GM23248 (cell line): ENCODE measurements around the gene ARID3B.

Source experiments
- EZH2 ChIP-seq: fragments of 200-600 bp; sonication (generic); IDR thresholded peaks from 2 replicates; pipeline ENCODE4 v1.6.1; 2018; ENCODE audit warnings: antibody characterized with exemption, mild to moderate bottlenecking; ENCODE audit not compliant: insufficient read depth, poor library complexity, severe bottlenecking
- EZH2phosphoT487 ChIP-seq: fragments of 200-600 bp; sonication (generic); IDR thresholded peaks from 2 replicates; pipeline ENCODE4 v1.6.1; 2018; ENCODE audit warnings: antibody characterized with exemption, moderate library complexity, mild to moderate bottlenecking, low read depth; ENCODE audit not compliant: insufficient read depth

DNA sequence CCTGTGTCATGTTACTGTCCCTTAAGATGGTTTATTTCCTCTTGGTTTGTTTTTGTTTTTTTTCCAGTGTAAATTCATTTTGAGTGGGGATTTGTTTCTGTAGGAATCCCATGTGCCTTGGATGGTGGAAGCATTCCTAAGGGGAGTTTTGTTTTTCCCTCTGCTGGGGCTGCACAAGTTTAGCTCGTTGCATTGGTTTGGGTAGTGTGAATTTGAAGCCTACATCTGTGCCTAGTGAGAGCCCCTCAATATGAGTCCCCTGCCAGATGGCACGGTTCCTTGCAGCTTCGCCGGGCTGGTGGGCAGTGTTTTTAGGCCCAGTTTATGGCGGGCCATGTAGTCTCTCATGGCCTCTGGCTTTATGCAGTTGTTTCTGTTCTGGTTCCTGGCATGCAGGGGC is 17.7 kb downstream of the ARID3B start:
- TF ChIP-seq EZH2 (no peak), EZH2phosphoT487 (no peak)
